NK-92 (cell line): ENCODE results near the gene MS4A3.
"Not testable (repeated sequence)": the region's sequence is repeated elsewhere in the genome, so short reads cannot be mapped to it uniquely, and the experiment has no call there.

Experiments
- DNase-seq: peaks from one replicate; lab custom pipeline; 2025; ENCODE audit not compliant: unreplicated experiment; lab: John Stamatoyannopoulos, UW

Gene MS4A3, protein sequence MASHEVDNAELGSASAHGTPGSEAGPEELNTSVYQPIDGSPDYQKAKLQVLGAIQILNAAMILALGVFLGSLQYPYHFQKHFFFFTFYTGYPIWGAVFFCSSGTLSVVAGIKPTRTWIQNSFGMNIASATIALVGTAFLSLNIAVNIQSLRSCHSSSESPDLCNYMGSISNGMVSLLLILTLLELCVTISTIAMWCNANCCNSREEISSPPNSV

DNA sequence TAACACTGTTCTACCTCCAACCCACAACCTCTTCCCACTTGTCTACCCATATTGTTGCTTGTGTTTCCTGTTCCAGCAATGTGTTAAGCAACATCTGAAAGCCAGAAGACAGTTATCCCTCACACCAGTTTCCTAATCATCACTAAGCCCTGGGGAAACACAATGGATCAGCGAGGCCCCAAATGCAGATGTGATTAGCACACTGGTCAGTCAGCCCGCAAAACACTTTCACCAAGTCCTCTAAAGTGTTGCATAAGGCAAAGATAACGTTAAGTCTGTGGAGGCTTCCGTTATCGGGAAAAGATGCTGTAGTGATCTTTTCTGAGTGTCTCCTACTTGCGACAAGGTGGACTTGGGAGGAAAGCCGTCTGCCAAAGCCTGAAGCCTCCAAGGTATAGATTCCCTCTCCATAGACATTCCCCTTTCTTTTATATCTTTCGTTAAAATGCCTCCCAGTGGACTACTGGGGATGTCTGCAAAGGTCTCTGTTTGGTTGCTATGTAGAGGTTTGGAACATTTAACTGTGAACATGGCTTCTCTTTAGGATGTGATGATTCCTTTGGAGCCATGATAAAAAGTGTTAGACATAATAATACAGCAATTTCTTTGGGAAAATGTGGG lies at the start of gene MS4A3:
Gene MS4A3 (plus strand): TSS at position 317 of the 621 bp plus-strand sequence. CDS start 4,496 bp downstream, outside the sequence.
- DNase-seq: no peak

DNA sequence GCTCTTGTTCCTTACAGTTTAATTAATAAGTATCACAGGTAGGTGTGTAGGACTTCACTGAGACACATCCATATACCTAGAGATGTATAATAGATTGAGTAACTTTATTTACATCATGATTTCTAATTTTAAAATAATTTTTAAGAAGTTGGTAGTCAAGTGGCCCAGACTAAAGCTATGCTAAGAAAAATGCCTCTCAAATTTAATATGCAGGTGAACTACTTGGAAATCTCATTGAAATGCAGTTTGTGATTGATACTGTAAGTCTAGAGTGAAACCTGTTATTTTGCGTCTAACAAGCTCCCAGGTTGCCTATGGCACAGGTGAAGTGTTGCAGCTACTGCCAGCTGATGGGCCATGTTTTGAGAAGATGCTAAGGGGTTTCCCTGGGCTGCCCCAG lies 39.6 kb upstream of the MS4A3 start, which contains the start of gene OOSP4B:
Gene OOSP4B (plus strand): TSS at position 301 of the 400 bp plus-strand sequence.
- no peak for DNase-seq

DNA sequence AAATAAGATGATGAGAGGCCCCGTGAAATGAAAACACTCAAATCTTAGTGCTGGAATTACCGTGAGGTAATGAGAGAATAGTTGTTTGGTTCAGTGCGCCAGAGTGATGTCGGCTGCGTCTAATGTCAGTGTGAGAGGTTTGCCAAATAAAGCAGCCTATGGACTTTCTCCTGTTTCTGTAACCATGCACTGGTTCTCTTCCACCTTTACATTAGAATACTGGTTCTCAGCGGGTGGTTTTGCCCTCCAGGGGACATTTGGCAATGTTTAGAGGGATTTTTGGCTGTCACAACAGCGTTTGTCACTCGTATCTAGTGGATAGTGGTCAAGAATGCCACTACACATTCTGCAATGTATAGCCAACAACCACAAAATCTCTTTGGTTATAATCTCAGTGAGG lies 38.4 kb upstream of the MS4A3 start:
- DNase-seq: no peak

DNA sequence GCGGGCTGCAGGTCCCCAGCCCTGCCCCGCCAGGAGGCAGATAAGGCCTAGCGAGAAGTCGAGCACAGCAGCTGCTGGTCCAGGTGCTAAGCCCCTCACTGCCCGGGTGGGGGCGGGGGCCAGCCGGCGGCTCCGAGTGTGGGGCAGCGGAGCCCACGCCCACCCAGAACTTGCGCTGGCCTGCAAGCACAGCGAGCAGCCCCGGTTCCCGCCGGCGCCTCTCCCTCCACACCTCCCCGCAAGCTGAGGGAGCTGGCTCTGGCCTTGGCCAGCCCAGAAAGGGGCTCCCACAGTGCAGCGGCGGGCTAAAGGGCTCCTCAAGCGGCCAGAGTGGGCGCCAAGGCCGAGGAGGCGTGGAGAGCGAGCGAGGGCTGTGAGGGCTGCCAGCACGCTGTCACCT lies 36.1 kb upstream of the MS4A3 start:
- not testable (repeated sequence) for DNase-seq

DNA sequence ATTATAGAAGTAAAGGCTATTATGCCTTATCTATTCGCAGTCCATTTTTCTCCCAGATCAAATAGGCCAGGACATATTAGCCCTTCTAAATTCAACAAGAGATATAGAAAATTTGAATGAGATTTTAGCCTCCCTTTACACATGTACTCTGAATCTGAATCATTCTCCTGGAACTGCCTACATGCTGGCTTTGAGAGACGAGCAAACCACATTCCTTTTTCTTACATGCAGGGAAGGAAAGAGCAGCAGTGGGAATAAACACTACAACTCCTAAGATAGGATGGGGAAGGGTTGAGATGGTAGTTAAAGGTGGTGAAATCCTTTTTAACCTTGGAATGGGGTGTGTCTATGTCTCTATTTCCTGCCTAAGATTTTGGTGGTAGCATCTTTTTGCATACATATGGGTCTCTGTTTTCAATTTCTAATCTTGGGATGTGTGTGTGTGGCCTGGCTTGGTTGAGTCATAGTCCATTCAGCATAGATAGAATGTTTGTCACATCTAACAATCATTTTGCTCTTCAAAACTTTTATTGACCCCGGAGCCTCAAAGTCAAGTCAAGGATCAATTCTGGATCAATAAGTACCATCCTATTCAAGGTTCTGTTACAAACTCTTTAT lies 27.3 kb upstream of the MS4A3 start:
- DNase-seq: no peak

DNA sequence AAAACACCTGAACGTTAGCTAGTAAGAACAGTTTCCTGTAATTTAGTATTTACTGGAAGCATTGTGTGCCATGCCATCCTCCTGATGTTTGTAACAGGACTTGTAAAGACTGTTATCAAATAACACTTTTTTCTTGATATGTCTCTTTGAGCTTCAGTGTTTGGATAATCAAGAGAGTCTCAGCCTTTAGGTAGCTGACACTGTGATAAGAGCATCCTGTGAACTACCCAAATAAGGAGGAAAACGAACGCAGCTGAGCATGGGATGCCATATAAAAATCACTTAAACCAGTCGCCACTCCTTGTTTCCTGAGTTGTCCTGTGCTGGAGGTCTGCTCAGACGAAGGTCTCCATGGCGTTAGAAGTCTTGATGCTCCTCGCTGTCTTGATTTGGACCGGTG lies 16.4 kb upstream of the MS4A3 start, which contains the start of gene OOSP2:
Gene OOSP2 (plus strand): TSS at position 301 of the 400 bp plus-strand sequence. CDS start 51 bp downstream, at position 352.
- no peak for DNase-seq

DNA sequence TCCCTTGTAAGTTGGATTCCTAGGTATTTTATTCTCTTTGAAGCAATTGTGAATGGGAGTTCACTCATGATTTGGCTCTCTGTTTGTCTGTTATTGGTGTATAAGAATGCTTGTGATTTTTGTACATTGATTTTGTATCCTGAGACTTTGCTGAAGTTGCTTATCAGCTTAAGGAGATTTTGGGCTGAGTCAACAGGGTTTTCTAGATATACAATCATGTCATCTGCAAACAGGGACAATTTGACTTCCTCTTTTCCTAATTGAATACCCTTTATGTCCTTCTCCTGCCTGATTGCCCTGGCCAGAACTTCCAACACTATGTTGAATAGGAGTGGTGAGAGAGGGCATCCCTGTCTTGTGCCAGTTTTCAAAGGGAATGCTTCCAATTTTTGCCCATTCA lies 6.0 kb upstream of the MS4A3 start:
- DNase-seq: not testable (repeated sequence)

DNA sequence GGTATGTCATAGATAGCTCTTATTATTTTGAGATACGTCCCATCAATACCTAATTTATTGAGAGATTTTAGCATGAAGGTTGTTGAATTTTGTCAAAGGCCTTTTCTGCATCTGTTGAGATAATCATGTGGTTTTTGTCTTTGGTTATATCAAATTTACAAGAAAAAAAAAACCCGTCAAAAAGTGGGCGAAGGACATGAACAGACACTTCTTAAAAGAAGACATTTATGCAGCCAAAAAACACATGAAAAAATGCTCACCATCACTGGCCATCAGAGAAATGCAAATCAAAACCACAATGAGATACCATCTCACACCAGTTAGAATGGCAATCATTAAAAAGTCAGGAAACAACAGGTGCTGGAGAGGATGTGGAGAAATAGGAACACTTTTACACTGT lies 5.6 kb upstream of the MS4A3 start:
- DNase-seq: not testable (repeated sequence)

DNA sequence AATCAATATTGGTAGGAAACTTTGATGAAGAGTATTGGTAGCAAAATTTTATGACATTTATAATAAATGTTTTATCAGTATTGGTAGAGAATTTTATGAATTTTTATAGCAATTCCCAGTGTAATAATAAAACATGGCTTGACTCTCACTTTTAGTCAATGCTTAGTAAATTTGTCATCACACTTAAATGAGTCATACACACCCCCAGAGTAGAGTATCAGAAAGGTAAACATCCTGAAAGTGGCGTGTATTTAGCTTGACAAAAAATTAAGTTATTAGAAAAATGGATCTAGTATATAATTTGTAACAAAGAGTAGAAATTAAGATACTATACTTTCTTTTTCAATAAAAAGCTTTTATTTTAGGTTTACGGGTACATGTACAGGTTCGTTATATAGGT lies 2.6 kb downstream of the MS4A3 start:
- no peak for DNase-seq

DNA sequence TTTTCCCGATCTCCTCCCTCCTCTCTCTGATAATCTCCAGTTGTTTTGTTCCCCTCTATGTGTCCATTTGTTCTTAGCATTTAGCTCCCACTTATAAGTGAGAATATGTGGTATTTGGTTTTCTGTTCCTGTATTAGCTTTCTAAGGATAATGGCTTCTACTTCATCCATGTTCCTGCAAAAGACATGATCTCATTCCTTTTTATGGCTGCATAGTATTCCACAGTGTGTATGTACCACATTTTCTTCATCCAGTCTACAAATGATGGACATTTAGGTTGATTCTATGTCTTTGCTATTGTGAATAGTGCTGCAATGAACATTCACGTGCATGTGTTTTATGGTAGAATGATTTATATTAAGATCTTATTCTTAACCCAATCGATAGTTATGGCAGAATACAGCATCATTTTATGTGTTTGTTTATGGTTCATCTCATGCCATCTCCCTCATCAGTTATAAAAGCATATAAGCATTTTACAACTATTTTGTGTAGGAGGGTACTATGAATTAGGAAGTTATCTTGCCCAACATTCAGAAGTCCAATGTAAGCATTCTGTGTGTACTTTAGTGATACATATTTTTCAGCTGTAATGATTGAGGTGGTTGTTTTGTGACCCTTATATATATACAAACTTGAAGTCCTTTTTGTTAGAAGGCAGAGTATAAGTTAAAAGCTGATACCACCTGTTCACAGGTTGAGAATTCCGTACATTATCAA lies 3.2 kb downstream of the MS4A3 start:
- DNase-seq: no peak

DNA sequence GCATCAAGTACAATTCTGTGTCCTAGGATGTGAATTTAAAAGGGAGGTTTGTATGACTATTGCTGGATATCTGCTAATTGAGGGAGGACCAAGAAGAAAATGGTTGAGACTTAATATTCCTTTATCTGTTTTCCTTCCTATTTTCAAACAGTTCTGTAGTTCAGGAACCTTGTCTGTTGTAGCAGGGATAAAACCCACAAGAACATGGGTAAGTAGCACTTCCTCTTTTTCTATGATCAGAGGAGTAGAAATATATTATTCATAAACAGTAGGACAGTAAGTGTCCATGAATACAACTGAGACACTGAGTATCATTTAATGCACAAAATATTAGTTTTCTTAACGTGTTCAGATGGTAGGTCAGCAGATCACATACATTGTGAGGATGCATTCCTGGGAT lies 7.6 kb downstream of the MS4A3 start:
- no peak for DNase-seq

DNA sequence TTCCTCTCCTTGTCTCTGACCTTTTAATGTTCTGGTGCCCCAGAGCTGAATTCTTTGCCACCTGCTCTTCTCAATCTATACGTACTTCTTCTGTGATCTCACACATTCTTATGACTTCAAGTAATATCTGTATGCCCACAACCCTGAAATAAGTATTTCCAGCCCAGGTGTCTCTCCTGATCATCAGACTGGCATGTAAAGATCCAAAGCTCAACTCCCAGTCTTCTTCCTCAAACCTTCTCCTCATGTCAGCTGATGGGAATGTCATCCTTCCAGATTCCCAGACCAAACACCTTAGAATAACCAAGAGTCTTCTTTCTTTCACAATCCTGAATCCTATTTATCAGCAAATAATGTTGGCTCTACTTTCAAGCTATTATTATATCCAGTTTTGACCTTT lies 9.3 kb downstream of the MS4A3 start:
- DNase-seq: no peak

DNA sequence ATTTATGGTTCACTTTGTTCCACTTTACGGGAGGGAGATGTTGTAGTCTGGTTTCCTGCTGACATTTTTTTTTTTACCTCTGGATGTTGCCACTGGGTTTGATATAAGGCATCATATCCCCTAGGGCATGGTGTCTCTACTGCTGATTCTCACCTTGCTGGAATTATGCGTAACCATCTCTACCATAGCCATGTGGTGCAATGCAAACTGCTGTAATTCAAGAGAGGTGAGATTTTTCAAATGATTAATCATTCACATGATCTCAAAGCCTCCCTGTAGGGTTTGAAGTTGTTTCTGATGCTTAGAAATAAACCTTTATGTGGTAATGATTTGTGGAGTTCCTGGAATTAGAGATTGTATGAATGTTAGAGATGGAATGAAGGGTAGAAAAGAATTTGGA lies 13.0 kb downstream of the MS4A3 start:
- no peak for DNase-seq

DNA sequence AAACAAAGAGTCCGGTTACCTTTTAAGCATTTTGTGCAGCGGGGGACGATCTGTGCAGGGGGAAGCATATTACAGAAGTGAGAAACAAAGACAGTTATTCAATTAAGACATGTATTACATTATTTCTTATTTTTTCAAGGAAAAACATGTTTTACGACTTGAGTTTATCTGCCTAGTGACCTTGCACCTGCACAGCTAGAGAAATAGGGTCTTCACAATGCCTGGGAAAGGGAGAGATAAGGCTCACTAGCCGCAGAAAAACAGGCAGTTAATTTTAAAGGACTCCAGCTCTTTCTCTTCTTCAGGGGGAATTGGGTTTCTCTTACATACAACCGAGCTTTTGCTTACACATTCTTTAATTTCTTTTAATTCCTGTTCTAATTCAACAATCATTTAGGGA lies 15.2 kb downstream of the MS4A3 start:
- DNase-seq: not testable (repeated sequence)

DNA sequence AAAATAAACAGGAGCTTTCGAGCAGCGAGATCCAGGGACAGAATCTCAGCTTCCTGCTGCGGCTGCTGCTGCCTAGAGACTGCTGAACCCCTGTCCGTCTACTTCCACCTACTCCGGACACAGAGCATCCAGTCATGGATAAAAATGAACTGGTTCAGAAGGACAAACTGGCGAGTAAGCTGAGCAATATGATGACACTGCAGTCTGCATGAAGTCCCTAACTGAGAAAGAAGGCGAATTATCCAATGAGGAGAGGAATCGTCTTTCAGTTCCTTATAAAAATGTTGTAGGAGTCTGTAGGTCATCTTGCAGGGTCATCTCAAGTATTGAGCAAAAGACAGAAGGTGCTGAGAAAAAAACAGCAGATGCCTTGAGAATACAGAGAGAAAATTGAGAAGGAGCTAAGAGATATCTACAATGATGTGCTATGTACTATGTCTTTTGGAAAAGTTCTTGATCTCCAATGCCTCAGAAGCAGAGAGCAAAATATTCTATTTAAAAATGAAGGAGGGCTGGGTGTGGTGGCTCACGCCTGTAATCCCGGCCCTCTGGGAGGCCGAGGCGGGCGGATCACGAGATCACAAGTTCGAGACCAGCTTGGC lies 20.9 kb downstream of the MS4A3 start:
- no peak for DNase-seq

DNA sequence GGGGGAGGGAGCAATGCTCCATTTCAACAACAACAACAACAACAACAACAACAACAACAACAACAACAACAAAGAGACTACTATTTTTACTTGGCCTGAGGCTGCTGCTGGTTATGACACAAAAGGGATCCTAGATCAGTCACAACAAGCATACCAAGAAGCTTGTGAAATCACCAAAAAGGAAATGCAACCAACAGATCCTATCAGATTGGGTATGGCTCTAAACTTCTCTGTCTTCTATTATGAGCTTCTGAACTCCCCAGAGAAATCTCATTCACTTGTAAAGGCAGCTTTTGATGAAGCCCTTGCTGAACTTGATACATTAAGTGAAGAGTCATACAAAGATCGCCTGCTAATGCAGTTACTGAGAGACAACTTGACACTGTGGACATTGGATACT lies 21.5 kb downstream of the MS4A3 start:
- DNase-seq: no peak

DNA sequence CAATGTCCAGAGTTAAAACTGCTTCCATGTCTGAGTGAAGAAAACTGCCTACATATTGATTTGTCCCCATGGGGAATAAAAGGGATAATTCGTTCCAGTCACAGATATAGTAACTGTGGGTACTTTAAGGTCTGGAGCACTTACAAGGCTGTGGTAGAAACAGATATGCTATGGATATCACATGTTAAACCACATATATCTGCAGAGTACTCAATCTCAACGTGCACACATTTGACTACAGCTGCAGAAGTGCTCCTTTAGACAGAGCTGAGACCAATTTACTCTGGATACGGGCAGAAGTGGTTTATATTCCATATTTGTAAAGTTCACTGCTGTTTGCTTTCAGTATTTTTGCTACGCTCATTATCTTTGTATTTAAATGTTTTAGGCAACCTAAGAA lies 22.3 kb downstream of the MS4A3 start:
- DNase-seq: no peak

DNA sequence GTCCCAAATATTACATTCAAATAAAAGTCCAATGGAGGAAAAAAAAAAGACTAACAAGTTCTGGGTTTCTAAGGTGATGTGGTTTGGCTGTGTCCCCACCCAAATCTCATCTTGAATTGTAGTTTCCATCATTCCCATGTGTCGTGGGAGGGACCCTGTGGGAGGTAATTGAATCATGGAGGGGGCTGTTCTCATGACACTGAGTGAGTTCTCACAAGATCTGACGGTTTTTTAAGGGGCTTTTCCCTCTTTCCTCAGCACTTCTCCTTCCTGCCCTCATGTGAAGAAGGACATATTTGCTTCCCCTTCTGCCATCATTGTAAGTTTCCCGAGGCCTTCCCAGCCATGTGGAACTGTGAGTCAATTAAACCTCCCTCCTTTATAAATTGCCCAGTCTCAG lies 24.1 kb downstream of the MS4A3 start:
- no peak for DNase-seq

DNA sequence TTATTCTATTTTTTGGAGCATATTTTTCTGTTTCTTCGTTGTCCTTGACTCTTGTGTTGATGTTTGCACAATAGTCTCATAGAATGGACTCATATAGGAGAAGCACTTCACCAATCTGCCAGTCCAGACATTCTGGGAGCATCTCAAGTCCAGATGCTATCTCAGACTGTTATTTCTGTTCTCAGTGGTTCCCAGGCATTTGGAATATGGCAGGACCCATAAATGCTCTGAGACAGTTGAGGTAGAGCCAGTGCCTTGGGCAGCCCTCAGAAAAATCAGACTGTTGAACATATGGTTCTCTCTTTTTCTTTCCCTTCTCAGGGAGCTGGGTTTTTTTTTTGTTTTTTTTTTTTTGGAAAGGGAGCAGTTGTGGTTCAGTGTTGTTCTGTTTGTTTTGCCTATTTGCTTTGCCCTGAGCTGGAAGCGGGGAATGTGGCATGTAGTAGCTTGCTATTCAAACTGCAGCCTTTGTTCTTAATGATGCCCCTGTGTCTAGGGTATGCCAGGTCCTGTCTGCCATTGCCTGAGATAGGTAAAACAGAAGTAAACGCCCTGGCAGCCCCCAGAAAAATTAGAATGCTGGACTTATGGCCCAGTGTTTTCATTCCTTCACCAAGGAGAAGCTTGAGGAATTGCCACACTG lies 28.3 kb downstream of the MS4A3 start:
- no peak for DNase-seq

DNA sequence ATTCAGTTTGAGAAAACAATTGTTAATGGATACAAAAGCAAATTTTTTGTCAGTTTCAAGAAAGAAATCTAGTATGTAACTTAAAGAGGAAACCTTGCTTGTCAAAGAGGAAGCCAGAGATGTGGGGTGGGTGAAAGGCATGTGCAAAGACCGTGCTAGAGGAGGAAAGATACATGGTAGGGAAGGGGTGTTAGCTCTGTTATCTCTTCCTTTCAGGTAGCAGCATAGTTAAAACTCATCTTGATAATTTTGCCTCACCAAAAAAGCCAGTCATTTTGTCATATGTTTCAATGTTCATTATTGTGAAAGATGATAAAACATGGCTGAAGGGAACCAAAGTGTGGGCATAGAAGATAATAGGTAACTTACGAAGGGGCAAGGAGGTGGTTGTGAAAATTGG lies 29.4 kb downstream of the MS4A3 start:
- DNase-seq: no peak

DNA sequence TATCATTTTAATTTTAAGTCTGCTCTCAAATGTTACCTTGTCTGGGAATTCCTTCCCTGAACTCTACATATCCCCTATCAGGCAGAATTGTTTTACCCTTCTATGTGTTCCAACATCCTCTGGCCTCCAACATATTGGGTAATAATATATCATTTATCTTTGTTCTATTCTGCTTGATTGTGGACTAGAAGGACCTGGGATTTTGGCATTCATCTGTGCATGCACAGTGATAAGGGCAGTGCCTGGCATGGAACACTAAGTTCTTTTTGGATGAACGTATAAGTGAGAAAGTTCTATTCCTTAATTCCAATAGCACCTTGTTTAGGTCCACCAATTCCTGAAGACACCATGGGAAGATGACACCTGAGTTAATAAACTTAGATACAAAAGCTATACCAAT lies 30.8 kb downstream of the MS4A3 start:
- no peak for DNase-seq
